ENCODE measurements around the gene DNAJC15. TPM values are rescaled to one million over a fixed set of nuclear protein-coding genes. Genes with fewer than 3 reads are reported as not detected.

The DNAJC15 gene
- total RNA-seq, 4 donors from 2014 or later = 11.0 to 18.3 (median 12.5) TPM

DNA sequence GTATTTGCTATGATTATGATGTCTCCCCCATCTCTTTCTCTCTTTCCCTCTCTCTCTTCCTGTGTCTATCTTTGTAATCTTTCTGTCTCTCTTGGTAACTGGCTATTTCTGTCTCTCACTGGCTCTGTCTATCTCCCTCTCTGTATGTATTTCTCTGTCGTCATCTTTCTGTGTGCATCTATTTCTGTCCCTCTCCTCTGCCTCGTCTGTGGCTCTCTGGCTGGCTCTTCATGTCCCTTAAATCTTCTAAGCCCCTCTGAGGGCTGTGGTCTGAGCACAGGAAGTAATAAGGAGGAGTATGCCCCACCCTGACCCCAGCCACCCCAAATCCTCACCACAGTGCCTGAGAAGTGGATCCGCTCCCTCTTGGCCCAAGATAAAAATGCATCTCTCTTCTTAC lies 104.4 kb downstream of the DNAJC15 start:
- Histone ChIP-seq H3K27me3 (no peaks in the 10 kb centered on the region), H3K4me1 (no peaks in the 10 kb centered on the region), H3K9me3 (no peaks in the 10 kb centered on the region), H3K4me3 (replicated peaks in 1 of 3) (no peak overlapping the region), H3K27ac (no peak overlapping the region), H3K36me3 (no peaks in the 10 kb centered on the region)
- WGBS, 2 donors = 55 to 69% methylated on average over 3 of the region's 3 CpGs
- TF ChIP-seq, protein P1, sequence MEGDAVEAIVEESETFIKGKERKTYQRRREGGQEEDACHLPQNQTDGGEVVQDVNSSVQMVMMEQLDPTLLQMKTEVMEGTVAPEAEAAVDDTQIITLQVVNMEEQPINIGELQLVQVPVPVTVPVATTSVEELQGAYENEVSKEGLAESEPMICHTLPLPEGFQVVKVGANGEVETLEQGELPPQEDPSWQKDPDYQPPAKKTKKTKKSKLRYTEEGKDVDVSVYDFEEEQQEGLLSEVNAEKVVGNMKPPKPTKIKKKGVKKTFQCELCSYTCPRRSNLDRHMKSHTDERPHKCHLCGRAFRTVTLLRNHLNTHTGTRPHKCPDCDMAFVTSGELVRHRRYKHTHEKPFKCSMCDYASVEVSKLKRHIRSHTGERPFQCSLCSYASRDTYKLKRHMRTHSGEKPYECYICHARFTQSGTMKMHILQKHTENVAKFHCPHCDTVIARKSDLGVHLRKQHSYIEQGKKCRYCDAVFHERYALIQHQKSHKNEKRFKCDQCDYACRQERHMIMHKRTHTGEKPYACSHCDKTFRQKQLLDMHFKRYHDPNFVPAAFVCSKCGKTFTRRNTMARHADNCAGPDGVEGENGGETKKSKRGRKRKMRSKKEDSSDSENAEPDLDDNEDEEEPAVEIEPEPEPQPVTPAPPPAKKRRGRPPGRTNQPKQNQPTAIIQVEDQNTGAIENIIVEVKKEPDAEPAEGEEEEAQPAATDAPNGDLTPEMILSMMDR (IDR thresholded peaks at IDR 0.05) = no peak
- TF ChIP-seq POLR2A (IDR thresholded peaks at IDR 0.05) = no peak
- DNase-seq = no peak
- intact Hi-C loops (cut with DNase I) = no loop called here

GRCh38 chr13:43128504-43128961 lies 105.1 kb downstream of the DNAJC15 start:
- no peak for DNase-seq
- intact Hi-C loops (cut with DNase I) = no loop called here
- no peak overlapping the region for H3K4me3 ChIP-seq (replicated peaks in 1 of 3)
- 75 to 87% methylated on average over 21 of the region's 21 CpGs for WGBS, 2 donors
- no peak overlapping the region for H3K27ac ChIP-seq
- no peaks in the 10 kb centered on the region for H3K4me1 ChIP-seq
- no peaks in the 10 kb centered on the region for H3K36me3 ChIP-seq
- TF ChIP-seq POLR2A (IDR thresholded peaks at IDR 0.05) = no peak
- TF ChIP-seq, protein P1 (IDR thresholded peaks at IDR 0.05) = no peak
- no peaks in the 10 kb centered on the region for H3K27me3 ChIP-seq
- no peaks in the 10 kb centered on the region for H3K9me3 ChIP-seq

- Histone ChIP-seq H3K4me3 (replicated peaks in 1 of 3) (no peak overlapping the region), H3K9me3 (no peaks in the 10 kb centered on the region), H3K27ac (no peak overlapping the region), H3K4me1 (no peaks in the 10 kb centered on the region), H3K36me3 (no peaks in the 10 kb centered on the region), H3K27me3 (no peaks in the 10 kb centered on the region)
- TF ChIP-seq POLR2A (IDR thresholded peaks at IDR 0.05) = no peak
- TF ChIP-seq, protein P1 (IDR thresholded peaks at IDR 0.05) = no peak
- 74 to 84% methylated on average over 8 of the region's 8 CpGs for WGBS, 2 donors
- intact Hi-C loops (cut with DNase I) = no loop called here
- no peak for DNase-seq
Observed at GRCh38 chr13:43129066-43129465, 105.7 kb downstream of the DNAJC15 start.

- H3K27ac ChIP-seq = no peak overlapping the region
- 72 to 74% methylated on average over 3 of the region's 3 CpGs for WGBS, 2 donors
- H3K36me3 ChIP-seq = no peaks in the 10 kb centered on the region
- no peaks in the 10 kb centered on the region for H3K27me3 ChIP-seq
- no peaks in the 10 kb centered on the region for H3K9me3 ChIP-seq
- H3K4me1 ChIP-seq = no peaks in the 10 kb centered on the region
- no peak for TF ChIP-seq POLR2A (IDR thresholded peaks at IDR 0.05)
- TF ChIP-seq, protein P1 (IDR thresholded peaks at IDR 0.05) = no peak
- intact Hi-C loops (cut with DNase I) = no loop called here
- no peak for DNase-seq
- H3K4me3 ChIP-seq (replicated peaks in 1 of 3) = no peak overlapping the region
Observed at GRCh38 chr13:43129511-43130110, 106.2 kb downstream of the DNAJC15 start.

GRCh38 chr13:43132257-43132656 lies 108.9 kb downstream of the DNAJC15 start:
- 44 to 58% methylated on average over 4 of the region's 4 CpGs for WGBS, 2 donors
- Histone ChIP-seq H3K9me3 (no peaks in the 10 kb centered on the region), H3K27me3 (no peaks in the 10 kb centered on the region), H3K36me3 (no peaks in the 10 kb centered on the region), H3K4me1 (no peaks in the 10 kb centered on the region), H3K27ac (no peak overlapping the region), H3K4me3 (replicated peaks in 1 of 3) (no peak overlapping the region)
- peak; percentile 25 to 29 for DNase-seq
- intact Hi-C loops (cut with DNase I) = no loop called here
- TF ChIP-seq, protein P1 (IDR thresholded peaks at IDR 0.05) = peak in 4 of 6 experiments; percentile 23 to 63 (median 37)
- no peak for TF ChIP-seq POLR2A (IDR thresholded peaks at IDR 0.05)

All from thyroid gland (tissue), 4 donors.